DMS 273 (cell line): ENCODE data around the gene SCFD1.
"Not testable (repeated sequence)": the region's sequence is repeated elsewhere in the genome, so short reads cannot be mapped to it uniquely, and the experiment has no call there.

Experiments
- DNase-seq: peaks from one replicate; lab custom pipeline; 2025; ENCODE audit not compliant: unreplicated experiment; lab: John Stamatoyannopoulos, UW

Gene SCFD1, protein sequence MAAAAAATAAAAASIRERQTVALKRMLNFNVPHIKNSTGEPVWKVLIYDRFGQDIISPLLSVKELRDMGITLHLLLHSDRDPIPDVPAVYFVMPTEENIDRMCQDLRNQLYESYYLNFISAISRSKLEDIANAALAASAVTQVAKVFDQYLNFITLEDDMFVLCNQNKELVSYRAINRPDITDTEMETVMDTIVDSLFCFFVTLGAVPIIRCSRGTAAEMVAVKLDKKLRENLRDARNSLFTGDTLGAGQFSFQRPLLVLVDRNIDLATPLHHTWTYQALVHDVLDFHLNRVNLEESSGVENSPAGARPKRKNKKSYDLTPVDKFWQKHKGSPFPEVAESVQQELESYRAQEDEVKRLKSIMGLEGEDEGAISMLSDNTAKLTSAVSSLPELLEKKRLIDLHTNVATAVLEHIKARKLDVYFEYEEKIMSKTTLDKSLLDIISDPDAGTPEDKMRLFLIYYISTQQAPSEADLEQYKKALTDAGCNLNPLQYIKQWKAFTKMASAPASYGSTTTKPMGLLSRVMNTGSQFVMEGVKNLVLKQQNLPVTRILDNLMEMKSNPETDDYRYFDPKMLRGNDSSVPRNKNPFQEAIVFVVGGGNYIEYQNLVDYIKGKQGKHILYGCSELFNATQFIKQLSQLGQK

GRCh38 chr14:30621940-30622830 is at the start of gene SCFD1:
Gene SCFD1 (plus strand): TSS chr14:30622319. CDS start chr14:30622339, 20 bp downstream.
- peak; percentile 98 for DNase-seq

DNA sequence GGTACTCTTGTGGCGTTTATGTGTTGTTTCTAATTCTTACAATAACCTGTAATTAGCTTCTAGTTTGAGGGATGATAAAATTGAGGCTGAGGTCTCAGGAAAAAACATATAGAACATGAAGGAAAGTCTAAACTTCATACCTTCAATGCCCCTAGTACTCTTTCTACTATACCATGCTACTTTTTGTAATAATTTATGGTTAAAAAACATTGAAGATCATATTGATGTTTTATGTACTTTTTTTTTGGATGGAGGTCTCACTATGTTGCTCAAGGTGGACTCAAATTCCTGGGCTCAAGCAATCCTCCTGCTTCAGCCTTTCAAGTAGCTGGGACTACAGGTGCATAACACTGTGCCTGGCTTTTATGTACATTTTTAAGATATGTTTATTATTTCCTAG is 49.3 kb upstream of the SCFD1 start:
- DNase-seq, result no peak

DNA sequence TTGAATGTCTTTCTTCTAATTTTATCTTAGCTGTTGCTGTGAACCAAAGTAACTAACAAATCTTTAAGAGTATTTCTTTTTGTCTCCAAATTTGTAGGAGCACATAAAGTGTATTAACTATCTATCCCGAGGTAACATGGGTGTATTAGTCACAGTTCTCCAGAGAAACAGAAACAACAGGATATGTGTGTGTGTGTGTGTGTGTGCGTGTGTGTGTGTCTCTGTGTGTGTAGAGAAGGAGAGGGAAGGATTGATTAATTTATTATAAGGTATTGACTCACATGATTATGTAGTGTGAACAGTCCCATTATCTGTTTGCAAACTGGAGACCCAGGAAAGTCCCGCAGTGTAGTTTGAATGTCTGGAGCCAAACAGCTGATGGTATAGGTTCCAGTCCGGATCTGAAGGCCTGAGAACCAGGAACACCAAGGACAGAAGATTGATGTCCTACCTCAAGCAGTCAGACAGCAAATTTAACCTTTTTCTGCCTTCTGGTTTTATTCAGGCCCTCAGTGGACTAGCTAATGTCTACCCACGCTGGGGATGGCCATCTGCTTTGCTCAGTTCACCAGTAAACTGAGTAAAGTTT is 48.8 kb upstream of the SCFD1 start:
- DNase-seq, result no peak

DNA sequence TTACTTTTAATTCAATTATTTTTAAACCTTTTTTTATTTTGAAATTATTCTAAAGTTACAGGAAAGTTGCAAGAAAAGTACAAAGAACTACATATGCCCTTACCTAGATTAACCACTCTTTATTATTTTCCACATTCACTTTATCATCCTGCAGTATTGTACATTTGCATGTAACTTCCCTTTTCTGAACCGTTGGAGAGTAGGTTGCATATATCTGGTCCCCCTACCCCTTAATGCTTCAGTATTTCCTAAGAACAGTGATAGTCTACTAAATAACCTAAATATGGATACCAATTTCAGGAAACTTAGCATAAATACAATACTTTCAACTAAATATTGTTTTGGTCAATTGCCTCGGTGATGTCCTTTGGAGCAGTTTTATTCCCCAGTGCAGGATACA is 48.2 kb upstream of the SCFD1 start:
- DNase-seq, result no peak

DNA sequence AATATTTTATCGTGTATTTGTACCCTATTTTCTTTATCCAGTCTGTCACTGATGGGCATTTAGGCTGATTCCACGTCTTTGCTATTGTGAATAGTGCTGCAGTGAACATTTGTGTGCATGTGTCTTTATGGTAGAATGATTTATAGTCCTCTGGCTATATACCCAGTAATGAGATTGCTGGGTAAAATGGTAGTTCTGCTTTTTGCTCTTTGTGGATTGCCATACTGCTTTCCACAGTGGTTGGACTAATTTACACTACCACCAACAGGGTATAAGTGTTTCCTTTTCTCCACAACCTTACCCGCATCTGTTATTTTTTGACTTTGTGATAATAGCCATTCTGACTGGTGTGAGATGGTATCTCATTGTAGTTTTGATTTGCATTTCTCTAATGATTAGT is 47.3 kb upstream of the SCFD1 start:
- DNase-seq, result not testable (repeated sequence)

DNA sequence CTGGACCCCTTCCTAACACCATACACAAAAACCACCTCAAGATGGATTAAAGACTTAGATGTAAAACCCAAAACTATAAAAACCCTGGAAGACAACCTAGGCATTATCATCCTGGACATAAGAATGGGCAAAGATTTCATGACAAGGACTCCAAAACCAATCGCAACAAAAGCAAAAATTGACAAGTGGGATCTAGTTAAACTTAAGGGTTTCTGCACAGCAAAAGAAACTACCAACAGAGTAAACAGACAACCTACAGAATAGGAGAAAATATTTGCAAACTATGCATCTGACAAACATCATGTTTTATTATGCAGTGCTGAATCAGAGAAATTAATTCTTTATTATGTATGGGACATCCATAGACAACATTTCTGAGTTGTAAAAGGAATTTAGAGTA is 45.8 kb upstream of the SCFD1 start:
- DNase-seq, result not testable (repeated sequence)

- DNase-seq, result no peak
These were observed 41.4 kb upstream of the SCFD1 start for GRCh38 chr14:30580616-30581282.

DNA sequence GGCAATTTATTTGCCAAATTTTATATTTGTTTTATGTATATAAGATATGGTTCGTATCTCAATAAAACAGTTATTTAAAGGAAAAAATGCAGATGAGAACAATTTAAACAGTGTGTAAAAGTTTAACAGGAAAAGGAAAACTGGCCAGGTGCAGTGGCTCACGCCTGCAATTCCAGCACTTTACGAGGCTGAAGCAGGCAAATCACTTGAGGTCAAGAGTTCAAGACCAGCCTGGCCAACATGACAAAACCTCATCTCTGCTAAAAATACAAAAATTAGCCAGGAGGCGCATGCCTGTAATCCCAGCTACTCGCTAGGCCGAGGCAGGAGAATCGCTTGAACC is 40.9 kb upstream of the SCFD1 start:
- DNase-seq, result no peak

- DNase-seq, result no peak
These were observed 39.7 kb upstream of the SCFD1 start for GRCh38 chr14:30582376-30582775.

DNA sequence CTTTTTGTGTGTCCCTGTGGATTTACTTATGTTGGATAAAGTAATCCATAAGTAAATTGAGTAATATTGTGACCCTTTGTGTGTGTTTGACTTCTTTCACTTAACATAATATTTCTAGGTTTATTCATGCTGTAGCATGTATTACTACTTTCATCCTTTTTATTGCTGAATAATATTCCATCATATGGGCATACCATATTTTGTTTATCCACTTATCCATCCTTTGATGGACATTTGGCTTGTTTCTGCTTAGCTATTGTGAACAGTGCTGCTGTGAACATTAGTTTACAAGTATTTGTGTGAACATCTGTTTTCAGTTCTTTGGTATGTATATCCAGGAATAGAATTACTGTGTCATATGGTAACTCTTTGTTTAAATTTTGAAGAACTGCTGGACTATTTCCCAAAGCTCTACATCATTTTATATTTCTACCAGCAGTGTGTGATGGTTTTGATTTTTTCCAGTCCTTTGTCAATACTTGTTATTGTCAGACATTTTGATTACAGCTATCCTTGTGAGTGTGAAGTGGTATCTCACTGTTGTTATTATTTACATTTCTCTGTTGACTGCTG is 38.0 kb upstream of the SCFD1 start:
- no peak for DNase-seq

- no peak for DNase-seq
These were observed 36.9 kb upstream of the SCFD1 start for GRCh38 chr14:30585204-30585603.

DNA sequence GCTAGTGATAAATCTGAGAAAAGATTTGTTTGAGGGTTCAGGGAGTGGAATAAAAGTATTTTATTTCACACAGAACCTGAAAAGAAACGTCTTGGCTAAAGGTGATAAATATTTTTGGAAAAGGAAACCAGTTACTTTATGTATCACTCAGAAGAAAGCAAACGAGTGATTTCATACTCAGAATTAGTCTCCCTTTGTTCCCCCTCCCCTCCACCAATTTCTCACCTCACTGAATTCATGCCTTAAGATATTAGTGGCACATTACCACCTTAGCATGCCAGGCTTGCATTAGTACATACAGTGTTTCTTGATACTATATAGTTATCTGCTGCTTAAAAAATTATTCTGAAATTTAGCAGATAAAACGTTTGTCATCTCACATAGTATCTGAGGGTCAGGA is 35.0 kb upstream of the SCFD1 start:
- DNase-seq, result no peak

GRCh38 chr14:30588873-30589272 is 33.2 kb upstream of the SCFD1 start:
- no peak for DNase-seq

GRCh38 chr14:30596935-30597334 is 25.2 kb upstream of the SCFD1 start:
- DNase-seq, result no peak

DNA sequence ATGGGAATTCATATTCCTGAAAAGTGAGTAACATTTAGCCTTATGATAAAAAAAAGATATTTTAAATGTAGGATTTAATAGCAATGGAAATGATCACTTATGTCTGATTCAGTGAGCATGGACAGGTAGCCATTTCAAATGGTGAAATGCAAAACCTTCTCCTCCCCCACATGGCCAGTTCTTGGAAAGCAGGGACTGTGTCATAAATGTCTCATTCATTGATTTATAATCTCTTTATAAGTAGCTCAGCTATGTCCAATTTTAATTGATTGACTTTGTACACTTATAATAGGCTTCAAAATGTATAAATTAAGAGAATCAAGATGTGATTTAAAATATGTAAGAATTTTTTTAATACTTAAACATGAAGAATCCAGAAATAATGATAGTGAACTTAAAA is 24.6 kb upstream of the SCFD1 start:
- DNase-seq, result no peak

DNA sequence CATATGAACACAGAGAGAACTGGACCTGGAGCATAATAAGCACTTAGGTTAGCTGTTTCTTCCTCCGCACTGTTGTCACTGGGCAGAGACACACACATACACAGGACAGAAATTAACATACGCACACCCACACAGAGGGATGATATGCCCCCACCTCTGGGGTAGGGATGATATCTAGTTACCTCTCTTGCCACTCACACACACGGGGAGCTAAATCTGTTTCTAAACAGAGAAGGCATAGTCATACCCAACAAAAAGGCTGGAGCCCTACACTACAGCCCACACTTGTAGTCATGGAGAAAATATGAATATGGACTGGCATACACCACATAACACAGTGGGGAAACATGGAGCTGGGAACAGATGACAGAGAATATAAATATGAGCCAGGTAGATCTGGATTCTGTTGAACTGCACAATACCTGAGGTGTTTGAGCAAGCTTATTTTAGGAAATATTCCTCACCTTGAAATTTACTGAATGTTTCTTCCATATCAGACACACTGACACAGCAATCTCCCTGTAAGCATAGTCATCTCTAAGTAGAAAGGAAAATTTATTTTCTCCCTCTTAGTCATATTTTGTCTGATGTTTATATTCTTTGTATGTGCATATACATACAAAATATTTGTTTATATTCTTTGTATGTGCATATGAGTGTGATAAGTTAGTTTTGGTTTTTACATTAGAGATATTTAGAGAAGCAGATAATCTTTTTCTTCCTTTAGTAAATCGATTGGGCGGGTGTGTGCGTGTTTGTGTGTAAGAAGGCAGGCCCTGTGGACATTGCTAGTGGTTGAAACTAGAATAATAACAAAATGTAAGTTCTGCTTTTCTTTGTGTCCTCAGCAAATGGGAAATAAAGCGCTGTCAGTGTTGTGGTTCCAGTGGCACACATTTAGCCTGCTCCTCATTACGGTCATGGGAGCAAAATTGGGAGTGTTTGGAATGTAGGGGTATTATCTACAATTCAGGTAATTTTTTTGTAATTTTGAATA is 20.9 kb upstream of the SCFD1 start:
- DNase-seq, result no peak

DNA sequence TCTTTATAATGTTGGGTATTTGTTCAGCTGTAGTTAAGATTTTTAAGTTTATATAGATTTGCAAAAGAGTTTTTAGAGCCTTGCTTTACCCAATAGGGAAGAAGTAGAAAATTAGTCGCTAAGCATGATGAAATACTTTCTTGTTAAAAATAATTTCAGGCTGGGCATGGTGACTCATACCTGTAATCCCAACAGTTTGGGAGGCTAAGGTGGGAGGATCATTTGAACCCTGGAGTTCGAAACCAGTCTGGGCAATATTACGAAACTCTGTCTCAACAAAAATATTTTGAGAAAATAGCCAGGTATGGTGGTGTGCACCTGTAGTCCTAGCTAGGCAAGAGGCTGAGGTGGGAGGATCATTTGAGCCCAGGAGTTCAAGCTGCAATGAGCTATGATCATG is 18.7 kb upstream of the SCFD1 start:
- no peak for DNase-seq

GRCh38 chr14:30604696-30605095 is 17.4 kb upstream of the SCFD1 start:
- not testable (repeated sequence) for DNase-seq

GRCh38 chr14:30607156-30607780 is 14.9 kb upstream of the SCFD1 start:
- no peak for DNase-seq
